HepG2 (cell line): ENCODE measurements around the gene ACP2. TPM values are rescaled to one million over a fixed set of nuclear protein-coding genes. Genes with fewer than 3 reads are reported as not detected.

Experiments
- CTCF ChIP-seq: sonication (generic); formaldehyde crosslinking; IDR thresholded peaks from 2 replicates; pipeline ENCODE4 v1.5.0; 2020; ENCODE audit warnings: mild to moderate bottlenecking, missing genetic modification reagents, moderate library complexity
- FOXK1 ChIP-seq: sonication (generic); formaldehyde crosslinking; IDR thresholded peaks from 2 replicates; pipeline ENCODE4 v1.4.0; 2020; ENCODE audit warnings: low read depth, missing genetic modification reagents, borderline replicate concordance
- GPN1 ChIP-seq: sonication (generic); formaldehyde crosslinking; IDR thresholded peaks from 2 replicates; pipeline ENCODE4 v1.5.1; 2020; ENCODE audit warnings: missing genetic modification reagents, borderline replicate concordance
- HOXD1 ChIP-seq: sonication (generic); formaldehyde crosslinking; IDR thresholded peaks from 2 replicates; pipeline ENCODE4 v1.5.0; 2020; ENCODE audit warnings: missing genetic modification reagents
- JARID2 ChIP-seq: sonication (generic); formaldehyde crosslinking; IDR thresholded peaks from 2 replicates; pipeline ENCODE4 v1.8.1; 2023; ENCODE audit warnings: missing genetic modification reagents, inconsistent platforms; ENCODE audit not compliant: insufficient replicate concordance
- JUND ChIP-seq: sonication (generic); formaldehyde crosslinking; IDR thresholded peaks from 2 replicates; pipeline ENCODE4 v1.8.0; 2022; ENCODE audit warnings: mild to moderate bottlenecking, missing genetic modification reagents
- LBX2 ChIP-seq: sonication (generic); formaldehyde crosslinking; IDR thresholded peaks from 2 replicates; pipeline ENCODE4 v1.5.0; 2020; ENCODE audit warnings: missing genetic modification reagents, mild to moderate bottlenecking, borderline replicate concordance
- MAFF ChIP-seq: IDR thresholded peaks from 2 replicates; pipeline ENCODE4 v1.6.1; 2011; ENCODE audit warnings: low read depth, low read length, improper control_type of control experiment
- MED8 ChIP-seq: sonication (generic); formaldehyde crosslinking; IDR thresholded peaks from 2 replicates; pipeline ENCODE4 v1.8.1; 2023; ENCODE audit warnings: mild to moderate bottlenecking, missing genetic modification reagents; ENCODE audit not compliant: insufficient replicate concordance
- PHB2 ChIP-seq: fragments of 450-650 bp; IDR thresholded peaks from 2 replicates; pipeline ENCODE4 v1.6.1; 2018; ENCODE audit not compliant: partially characterized antibody
- PLRG1 ChIP-seq: fragments of 450-650 bp; conservative IDR thresholded peaks from 2 replicates; pipeline ENCODE4 v1.6.1; 2016
- REST ChIP-seq, 2 experiments: IDR thresholded peaks; 2 replicates each; pipeline ENCODE4 v1.6.1; 2011 to 2012; ENCODE audit warnings: low read length in 2 of 2, borderline replicate concordance in 1 of 2, low read depth in 1 of 2, mild to moderate bottlenecking in 1 of 2, moderate library complexity in 1 of 2
- RFX1 ChIP-seq: fragments of 450-650 bp; IDR thresholded peaks from 2 replicates; pipeline ENCODE4 v1.6.1; 2017
- SOX13 ChIP-seq, 3 experiments: fragments of 450-650 bp in 1 of 3; sonication (generic) in 1 of 3; formaldehyde crosslinking in 1 of 3; IDR thresholded peaks in 2 of 3; conservative IDR thresholded peaks in 1 of 3; 2 replicates each; pipeline versions ENCODE4 v1.5.0 to v1.6.1; 2016 to 2020; ENCODE audit warnings: antibody characterized with exemption in 1 of 3, mild to moderate bottlenecking in 1 of 3, missing compliant biosample characterization in 1 of 3, missing genetic modification reagents in 1 of 3, moderate library complexity in 1 of 3
- SP140L ChIP-seq: sonication (generic); formaldehyde crosslinking; IDR thresholded peaks from 2 replicates; pipeline ENCODE4 v1.4.0; 2020; ENCODE audit warnings: missing genetic modification reagents, borderline replicate concordance
- TFDP2 ChIP-seq: sonication (generic); formaldehyde crosslinking; IDR thresholded peaks from 2 replicates; pipeline ENCODE4 v1.4.0; 2020; ENCODE audit warnings: missing genetic modification reagents
- ZNF225 ChIP-seq: sonication (generic); formaldehyde crosslinking; IDR thresholded peaks from 2 replicates; pipeline ENCODE4 v1.4.0; 2020; ENCODE audit warnings: mild to moderate bottlenecking, missing genetic modification reagents
- ZNF256 ChIP-seq: sonication (generic); formaldehyde crosslinking; conservative IDR thresholded peaks from 2 replicates; pipeline ENCODE4 v1.4.0; 2020; ENCODE audit warnings: missing genetic modification reagents
- ZNF34 ChIP-seq: sonication (generic); formaldehyde crosslinking; IDR thresholded peaks from 2 replicates; pipeline ENCODE4 v1.4.0; 2020; ENCODE audit warnings: mild to moderate bottlenecking, missing genetic modification reagents, borderline replicate concordance
- ZNF510 ChIP-seq: sonication (generic); formaldehyde crosslinking; IDR thresholded peaks from 2 replicates; pipeline ENCODE4 v1.4.0; 2020; ENCODE audit warnings: low read depth, mild to moderate bottlenecking, missing genetic modification reagents
- ZNF7 ChIP-seq: IDR thresholded peaks from 2 replicates; pipeline ENCODE4 v1.6.1; 2016; ENCODE audit warnings: missing biosample characterization, missing genetic modification reagents
- ZNF766 ChIP-seq: sonication (generic); formaldehyde crosslinking; IDR thresholded peaks from 2 replicates; pipeline ENCODE4 v1.5.0; 2020; ENCODE audit warnings: missing genetic modification reagents, borderline replicate concordance
- ZNF777 ChIP-seq: sonication (generic); formaldehyde crosslinking; IDR thresholded peaks from 2 replicates; pipeline ENCODE4 v1.4.0; 2020; ENCODE audit warnings: missing genetic modification reagents
- polyA plus RNA-seq, 8 experiments: library from polyadenylated mRNA; depleted of rRNA in 3 of 8; stranded (reverse) in 7 of 8; unstranded in 1 of 8; fragments of >200 nt; fragmentation: Illumina TruSeq in 4 of 8; extraction: Trizol in 4 of 8; gene quantifications; 2 replicates each; pipeline versions ENCODE4 v1.2.1 to v1.2.3, GENCODE V29; 2011 to 2016; ENCODE audit warnings: low read depth in 4 of 8, missing spikeins in 1 of 8, mixed read lengths in 1 of 8; ENCODE audit not compliant: insufficient read depth in 1 of 8
- total RNA-seq, 5 experiments: library from RNA; depleted of rRNA; stranded (reverse); fragments of >200 nt; fragmentation: Illumina TruSeq; extraction: Trizol; gene quantifications; 2 replicates each; pipeline ENCODE4 v1.2.3, GENCODE V29; 2016; ENCODE audit warnings: low read depth in 1 of 5

ACP2 gene
- total and polyA plus RNA-seq, 2 of the 13 experiments (the other 11 are each of a cell fraction or from before 2014, with no cell fraction given) = 17.7 to 20.2 TPM

- TF ChIP-seq ZNF510 (CRISPR knock-in tag) (0 out of 2 replicates have a peak, but pooled peaks have one; percentile 68), ZNF34 (CRISPR knock-in tag) (no peak), PHB2 (no peak), MAFF (no peak), LBX2 (CRISPR knock-in tag) (no peak), REST (IDR thresholded peaks at IDR 0.05; ENCODE audit: borderline replicate concordance in 1 of 2, low read depth in 1 of 2, low read length in 2 of 2) (no peak), PLRG1 (no peak), MED8 (CRISPR knock-in tag) (no peak), RFX1 (no peak), ZNF256 (no peak), ZNF225 (no peak), HOXD1 (CRISPR knock-in tag) (no peak), SOX13 (IDR thresholded peaks at IDR 0.05) (no peak), SOX13 (CRISPR knock-in tag; conservative IDR thresholded peaks at IDR 0.05 in 1 of 2, IDR thresholded peaks at IDR 0.05 in 1 of 2) (no peak), TFDP2 (CRISPR knock-in tag) (no peak), ZNF777 (CRISPR knock-in tag) (no peak), JARID2 (no peak), JUND (CRISPR knock-in tag) (no peak), ZNF766 (CRISPR knock-in tag) (no peak), CTCF (CRISPR knock-in tag) (peak; percentile 37; the same call in 1 of the 2 replicates), ZNF7 (CRISPR knock-in tag) (no peak), GPN1 (CRISPR knock-in tag) (no peak), SP140L (CRISPR knock-in tag) (no peak), FOXK1 (CRISPR knock-in tag) (no peak)
Observed at GRCh38 chr11:47253660-47254059, 5.0 kb upstream of the ACP2 start (continued).
